ENCODE measurements around the gene ABHD16A. TPM values are rescaled to one million over a fixed set of nuclear protein-coding genes. Genes with fewer than 3 reads are reported as not detected.

ABHD16A gene
- total and polyA plus RNA-seq, 2 of the 13 experiments (the other 11 are each of a cell fraction or from before 2014, with no cell fraction given): 43.5 to 45.4 TPM

DNA sequence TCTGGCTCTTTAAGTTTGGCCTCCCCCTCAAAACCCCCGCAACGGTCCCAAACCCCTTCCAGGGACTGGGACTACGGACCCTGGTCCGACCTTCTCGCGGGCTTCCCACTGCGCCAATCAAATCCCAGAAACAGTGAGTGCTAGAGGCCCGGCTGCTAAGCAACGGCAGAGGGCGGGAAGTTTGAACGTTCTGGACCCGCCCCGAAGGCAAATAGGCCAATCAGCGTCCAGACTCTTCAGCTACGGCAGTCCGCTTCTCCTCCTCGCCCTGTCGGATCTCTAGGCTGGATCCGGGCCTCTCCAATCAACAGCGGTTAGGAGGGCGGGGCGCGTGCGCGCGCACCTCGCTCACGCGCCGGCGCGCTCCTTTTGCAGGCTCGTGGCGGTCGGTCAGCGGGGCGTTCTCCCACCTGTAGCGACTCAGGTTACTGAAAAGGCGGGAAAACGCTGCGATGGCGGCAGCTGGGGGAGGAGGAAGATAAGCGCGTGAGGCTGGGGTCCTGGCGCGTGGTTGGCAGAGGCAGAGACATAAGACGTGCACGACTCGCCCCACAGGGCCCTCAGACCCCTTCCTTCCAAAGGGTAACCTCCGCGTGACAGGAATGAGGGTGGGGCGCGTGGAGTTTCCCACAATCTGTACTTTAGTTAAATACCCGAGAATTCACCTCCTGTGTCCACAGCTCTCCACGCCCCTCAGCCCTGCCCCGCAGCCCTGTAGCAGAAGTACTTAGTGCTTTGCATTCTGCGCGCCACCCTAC is 36.7 kb upstream of the ABHD16A start, which contains the start of gene MSH5 (continued):
- TF ChIP-seq, protein P1, sequence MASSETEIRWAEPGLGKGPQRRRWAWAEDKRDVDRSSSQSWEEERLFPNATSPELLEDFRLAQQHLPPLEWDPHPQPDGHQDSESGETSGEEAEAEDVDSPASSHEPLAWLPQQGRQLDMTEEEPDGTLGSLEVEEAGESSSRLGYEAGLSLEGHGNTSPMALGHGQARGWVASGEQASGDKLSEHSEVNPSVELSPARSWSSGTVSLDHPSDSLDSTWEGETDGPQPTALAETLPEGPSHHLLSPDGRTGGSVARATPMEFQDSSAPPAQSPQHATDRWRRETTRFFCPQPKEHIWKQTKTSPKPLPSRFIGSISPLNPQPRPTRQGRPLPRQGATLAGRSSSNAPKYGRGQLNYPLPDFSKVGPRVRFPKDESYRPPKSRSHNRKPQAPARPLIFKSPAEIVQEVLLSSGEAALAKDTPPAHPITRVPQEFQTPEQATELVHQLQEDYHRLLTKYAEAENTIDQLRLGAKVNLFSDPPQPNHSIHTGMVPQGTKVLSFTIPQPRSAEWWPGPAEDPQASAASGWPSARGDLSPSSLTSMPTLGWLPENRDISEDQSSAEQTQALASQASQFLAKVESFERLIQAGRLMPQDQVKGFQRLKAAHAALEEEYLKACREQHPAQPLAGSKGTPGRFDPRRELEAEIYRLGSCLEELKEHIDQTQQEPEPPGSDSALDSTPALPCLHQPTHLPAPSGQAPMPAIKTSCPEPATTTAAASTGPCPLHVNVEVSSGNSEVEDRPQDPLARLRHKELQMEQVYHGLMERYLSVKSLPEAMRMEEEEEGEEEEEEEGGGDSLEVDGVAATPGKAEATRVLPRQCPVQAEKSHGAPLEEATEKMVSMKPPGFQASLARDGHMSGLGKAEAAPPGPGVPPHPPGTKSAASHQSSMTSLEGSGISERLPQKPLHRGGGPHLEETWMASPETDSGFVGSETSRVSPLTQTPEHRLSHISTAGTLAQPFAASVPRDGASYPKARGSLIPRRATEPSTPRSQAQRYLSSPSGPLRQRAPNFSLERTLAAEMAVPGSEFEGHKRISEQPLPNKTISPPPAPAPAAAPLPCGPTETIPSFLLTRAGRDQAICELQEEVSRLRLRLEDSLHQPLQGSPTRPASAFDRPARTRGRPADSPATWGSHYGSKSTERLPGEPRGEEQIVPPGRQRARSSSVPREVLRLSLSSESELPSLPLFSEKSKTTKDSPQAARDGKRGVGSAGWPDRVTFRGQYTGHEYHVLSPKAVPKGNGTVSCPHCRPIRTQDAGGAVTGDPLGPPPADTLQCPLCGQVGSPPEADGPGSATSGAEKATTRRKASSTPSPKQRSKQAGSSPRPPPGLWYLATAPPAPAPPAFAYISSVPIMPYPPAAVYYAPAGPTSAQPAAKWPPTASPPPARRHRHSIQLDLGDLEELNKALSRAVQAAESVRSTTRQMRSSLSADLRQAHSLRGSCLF (CRISPR knock-in tag; IDR thresholded peaks at IDR 0.05; ENCODE audit: borderline replicate concordance): peak; percentile 97
- TF ChIP-seq FOXK2 (IDR thresholded peaks at IDR 0.05) (no peak), HOXA3 (CRISPR knock-in tag; IDR thresholded peaks at IDR 0.05) (peak; percentile 95; the same call in 1 of the 2 replicates), MAFF (IDR thresholded peaks at IDR 0.05; ENCODE audit: low read depth, low read length) (no peak), KLF11 (CRISPR knock-in tag; IDR thresholded peaks at IDR 0.05) (peak; percentile 70; the same call in 1 of the 2 replicates), TAF15 (IDR thresholded peaks at IDR 0.05; ENCODE audit: low read depth, low read length, poor library complexity, severe bottlenecking) (no peak), ZNF552 (CRISPR knock-in tag; IDR thresholded peaks at IDR 0.05; ENCODE audit: borderline replicate concordance) (peak; percentile 99), CBFB (CRISPR knock-in tag; IDR thresholded peaks at IDR 0.05) (peak; percentile 47; the same call in 1 of the 2 replicates), ZKSCAN1 (IDR thresholded peaks at IDR 0.05; ENCODE audit: low read length) (no peak), NR2C2 (CRISPR knock-in tag; IDR thresholded peaks at IDR 0.05; ENCODE audit: borderline replicate concordance) (peak; percentile 61; the same call in 1 of the 2 replicates), TCF7L2 (IDR thresholded peaks at IDR 0.05; ENCODE audit: low read depth, low read length) (no peak), MTF2 (CRISPR knock-in tag; IDR thresholded peaks at IDR 0.05; ENCODE audit: borderline replicate concordance) (no peak), NCOA1 (CRISPR knock-in tag; IDR thresholded peaks at IDR 0.05) (peak; percentile 98)
- TF ChIP-seq, protein P2, sequence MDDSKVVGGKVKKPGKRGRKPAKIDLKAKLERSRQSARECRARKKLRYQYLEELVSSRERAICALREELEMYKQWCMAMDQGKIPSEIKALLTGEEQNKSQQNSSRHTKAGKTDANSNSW (CRISPR knock-in tag; IDR thresholded peaks at IDR 0.05; ENCODE audit: borderline replicate concordance): peak; percentile 88; the same call in 1 of the 2 replicates
- TF ChIP-seq, protein P3, sequence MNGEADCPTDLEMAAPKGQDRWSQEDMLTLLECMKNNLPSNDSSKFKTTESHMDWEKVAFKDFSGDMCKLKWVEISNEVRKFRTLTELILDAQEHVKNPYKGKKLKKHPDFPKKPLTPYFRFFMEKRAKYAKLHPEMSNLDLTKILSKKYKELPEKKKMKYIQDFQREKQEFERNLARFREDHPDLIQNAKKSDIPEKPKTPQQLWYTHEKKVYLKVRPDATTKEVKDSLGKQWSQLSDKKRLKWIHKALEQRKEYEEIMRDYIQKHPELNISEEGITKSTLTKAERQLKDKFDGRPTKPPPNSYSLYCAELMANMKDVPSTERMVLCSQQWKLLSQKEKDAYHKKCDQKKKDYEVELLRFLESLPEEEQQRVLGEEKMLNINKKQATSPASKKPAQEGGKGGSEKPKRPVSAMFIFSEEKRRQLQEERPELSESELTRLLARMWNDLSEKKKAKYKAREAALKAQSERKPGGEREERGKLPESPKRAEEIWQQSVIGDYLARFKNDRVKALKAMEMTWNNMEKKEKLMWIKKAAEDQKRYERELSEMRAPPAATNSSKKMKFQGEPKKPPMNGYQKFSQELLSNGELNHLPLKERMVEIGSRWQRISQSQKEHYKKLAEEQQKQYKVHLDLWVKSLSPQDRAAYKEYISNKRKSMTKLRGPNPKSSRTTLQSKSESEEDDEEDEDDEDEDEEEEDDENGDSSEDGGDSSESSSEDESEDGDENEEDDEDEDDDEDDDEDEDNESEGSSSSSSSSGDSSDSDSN (CRISPR knock-in tag; IDR thresholded peaks at IDR 0.05): no peak; the same call in 1 of the 2 replicates
- TF ChIP-seq, protein P4, sequence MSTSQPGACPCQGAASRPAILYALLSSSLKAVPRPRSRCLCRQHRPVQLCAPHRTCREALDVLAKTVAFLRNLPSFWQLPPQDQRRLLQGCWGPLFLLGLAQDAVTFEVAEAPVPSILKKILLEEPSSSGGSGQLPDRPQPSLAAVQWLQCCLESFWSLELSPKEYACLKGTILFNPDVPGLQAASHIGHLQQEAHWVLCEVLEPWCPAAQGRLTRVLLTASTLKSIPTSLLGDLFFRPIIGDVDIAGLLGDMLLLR (CRISPR knock-in tag; IDR thresholded peaks at IDR 0.05): peak; percentile 97
- TF ChIP-seq, protein P5, sequence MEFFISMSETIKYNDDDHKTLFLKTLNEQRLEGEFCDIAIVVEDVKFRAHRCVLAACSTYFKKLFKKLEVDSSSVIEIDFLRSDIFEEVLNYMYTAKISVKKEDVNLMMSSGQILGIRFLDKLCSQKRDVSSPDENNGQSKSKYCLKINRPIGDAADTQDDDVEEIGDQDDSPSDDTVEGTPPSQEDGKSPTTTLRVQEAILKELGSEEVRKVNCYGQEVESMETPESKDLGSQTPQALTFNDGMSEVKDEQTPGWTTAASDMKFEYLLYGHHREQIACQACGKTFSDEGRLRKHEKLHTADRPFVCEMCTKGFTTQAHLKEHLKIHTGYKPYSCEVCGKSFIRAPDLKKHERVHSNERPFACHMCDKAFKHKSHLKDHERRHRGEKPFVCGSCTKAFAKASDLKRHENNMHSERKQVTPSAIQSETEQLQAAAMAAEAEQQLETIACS (CRISPR knock-in tag; IDR thresholded peaks at IDR 0.05): peak; percentile 98
